Neuronal stem cell (in vitro differentiated cells): ENCODE results near the gene RNF181.
A peak's percentile ranks its signal among the peaks of the same experiment; 100 is the strongest.

Experiments used
- DNase-seq: peaks from one replicate; pipeline ENCODE4 v3.0.0-alpha.2; 2013; ENCODE audit warnings: low spot score
- H2AFZ ChIP-seq: one replicate; pipeline ENCODE4 v1.6.1; 2013; ENCODE audit warnings: mild to moderate bottlenecking, low read length, inconsistent platforms
- H2AK5ac ChIP-seq: 2 replicates; pipeline ENCODE4 v1.6.1; 2013; ENCODE audit warnings: low read depth, mild to moderate bottlenecking, inconsistent platforms, low read length, moderate library complexity, mixed read lengths
- H2BK120ac ChIP-seq: 2 replicates; pipeline ENCODE4 v1.6.1; 2013; ENCODE audit warnings: low read depth, mild to moderate bottlenecking, inconsistent platforms, low read length, moderate library complexity, mixed read lengths
- H2BK12ac ChIP-seq: one replicate; pipeline ENCODE4 v1.6.1; 2013; ENCODE audit warnings: low read length, inconsistent platforms
- H2BK15ac ChIP-seq: 2 replicates; pipeline ENCODE4 v1.6.1; 2013; ENCODE audit warnings: mild to moderate bottlenecking, low read length, inconsistent platforms, mixed read lengths
- H2BK5ac ChIP-seq: one replicate; pipeline ENCODE4 v1.6.1; 2013; ENCODE audit warnings: inconsistent platforms, mild to moderate bottlenecking, low read length, moderate library complexity
- H3K14ac ChIP-seq: one replicate; pipeline ENCODE4 v1.6.1; 2013; ENCODE audit warnings: low read length, inconsistent platforms
- H3K18ac ChIP-seq: 2 replicates; pipeline ENCODE4 v1.6.1; 2013; ENCODE audit warnings: low read length, inconsistent platforms
- H3K23ac ChIP-seq: 2 replicates; pipeline ENCODE4 v1.6.1; 2013; ENCODE audit warnings: low read depth, mild to moderate bottlenecking, mixed read lengths, low read length, inconsistent platforms; ENCODE audit not compliant: poor library complexity
- H3K27ac ChIP-seq: replicated peaks from 3 replicates; pipeline ENCODE4 v1.5.1; 2013; ENCODE audit warnings: low read length, inconsistent platforms
- H3K27me3 ChIP-seq, 3 experiments: 2 replicates each; pipeline ENCODE4 v1.6.1; 2013; ENCODE audit warnings: low read length in 3 of 3, mild to moderate bottlenecking in 2 of 3, inconsistent platforms in 1 of 3, low read depth in 1 of 3, mixed read lengths in 1 of 3, moderate library complexity in 1 of 3; ENCODE audit not compliant: control insufficient read depth in 3 of 3, insufficient read depth in 3 of 3
- H3K36me3 ChIP-seq, 2 donors: replicated peaks in 1 of 2; 2 replicates each; pipeline ENCODE4 v1.6.1; 2013; ENCODE audit warnings: low read length in 2 of 2; ENCODE audit not compliant: control insufficient read depth in 2 of 2, insufficient read depth in 2 of 2
- H3K4ac ChIP-seq: 2 replicates; pipeline ENCODE4 v1.6.1; 2013; ENCODE audit warnings: inconsistent platforms, mild to moderate bottlenecking, low read length, moderate library complexity
- H3K4me1 ChIP-seq, 2 donors: 1 replicate in 1 of 2; 2 replicates in 1 of 2; pipeline ENCODE4 v1.6.1; 2013; ENCODE audit warnings: low read length in 2 of 2, low read depth in 1 of 2; ENCODE audit not compliant: control insufficient read depth in 2 of 2, insufficient read depth in 1 of 2
- H3K4me2 ChIP-seq: one replicate; pipeline ENCODE4 v1.6.1; 2013; ENCODE audit warnings: mild to moderate bottlenecking, low read length, inconsistent platforms; ENCODE audit not compliant: insufficient read depth, poor library complexity, severe bottlenecking
- H3K4me3 ChIP-seq, 2 donors: 2 replicates each; pipeline ENCODE4 v1.5.1; 2013; ENCODE audit warnings: low read length in 2 of 2, mild to moderate bottlenecking in 2 of 2, inconsistent platforms in 1 of 2, moderate library complexity in 1 of 2
- H3K79me1 ChIP-seq: one replicate; pipeline ENCODE4 v1.6.1; 2013; ENCODE audit warnings: low read depth, mild to moderate bottlenecking, inconsistent platforms, low read length, moderate library complexity
- H3K9ac ChIP-seq: one replicate; pipeline ENCODE4 v1.6.1; 2013; ENCODE audit warnings: mild to moderate bottlenecking, low read depth, low read length, inconsistent platforms; ENCODE audit not compliant: poor library complexity
- H3K9me3 ChIP-seq, 2 donors: replicated peaks in 1 of 2; 2 replicates each; pipeline versions ENCODE3 to v1.6.1; 2013; ENCODE audit warnings: low read length in 2 of 2, mild to moderate bottlenecking in 2 of 2, inconsistent platforms in 1 of 2, low read depth in 1 of 2, mixed read lengths in 1 of 2, moderate library complexity in 1 of 2; ENCODE audit not compliant: control insufficient read depth in 2 of 2, insufficient read depth in 1 of 2
- H4K8ac ChIP-seq: one replicate; pipeline ENCODE4 v1.6.1; 2013; ENCODE audit warnings: low read depth, mild to moderate bottlenecking, inconsistent platforms, low read length, moderate library complexity
- H4K91ac ChIP-seq: one replicate; pipeline ENCODE4 v1.6.1; 2013; ENCODE audit warnings: low read length, low read depth, mild to moderate bottlenecking, inconsistent platforms; ENCODE audit not compliant: poor library complexity
- WGBS, 2 donors: extraction: QIAGEN DNeasy Blood & Tissue Kit; methylation state at CpG; one replicate each; pipeline ENCODE4 v1.1.7; 2013; ENCODE audit warnings: missing lambda C conversion rate in 2 of 2, mixed read lengths in 1 of 2; ENCODE audit not compliant: insufficient read length in 2 of 2, insufficient replicate concordance in 1 of 2; ENCODE audit errors: extremely low coverage in 2 of 2; 5-methylcytosine and 5-hydroxymethylcytosine counted together

RNF181 gene

GRCh38 chr2:85577063-85577385 lies 18.5 kb upstream of the RNF181 start:
- H3K4ac ChIP-seq = no peak overlapping the region
- H3K27ac ChIP-seq = no peak overlapping the region
- H2AK5ac ChIP-seq = no peak overlapping the region
- no peak overlapping the region for H2BK15ac ChIP-seq
- H3K36me3 ChIP-seq = no peaks in the 10 kb centered on the region
- H3K4me2 ChIP-seq = no peak overlapping the region
- WGBS, 2 donors = no CpG with 5 or more reads among the region's 3 CpGs
- DNase-seq = no peak
- H2BK5ac ChIP-seq = no peak overlapping the region
- no peak overlapping the region for H4K8ac ChIP-seq
- H3K9ac ChIP-seq = no peak overlapping the region
- H3K23ac ChIP-seq = no peak overlapping the region
- H2BK12ac ChIP-seq = no peak overlapping the region
- no peak overlapping the region for H3K14ac ChIP-seq
- peaks cover 0 to 6% (median 3%) of the 10 kb centered on the region in 3 experiments for H3K27me3 ChIP-seq
- H3K4me1 ChIP-seq = peaks cover 20 to 26% of the 10 kb centered on the region in 2 donors
- H2AFZ ChIP-seq = peak overlapping the region; percentile 93
- no peak overlapping the region for H4K91ac ChIP-seq
- H3K79me1 ChIP-seq = no peaks in the 10 kb centered on the region
- no peak overlapping the region for H2BK120ac ChIP-seq
- no peak overlapping the region for H3K4me3 ChIP-seq
- no peaks in the 10 kb centered on the region for H3K9me3 ChIP-seq
- H3K18ac ChIP-seq = no peak overlapping the region

GRCh38 chr2:85577386-85578242 lies 17.9 kb upstream of the RNF181 start, which contains the start of gene VAMP8:
TSS of gene VAMP8 (plus strand) at chr2:85577586. CDS start at chr2:85577647, 61 bp downstream.
- no peak for DNase-seq
- Histone ChIP-seq H4K8ac (no peak within 1 kb of the TSS), H3K18ac (peak within 1 kb of the TSS; percentile 76), H4K91ac (no peak within 1 kb of the TSS), H3K23ac (peak within 1 kb of the TSS; percentile 52), H2AK5ac (no peak within 1 kb of the TSS), H3K9me3 (no peaks in the 10 kb centered on the region), H3K9ac (no peak within 1 kb of the TSS), H3K4me1 (peaks cover 15 to 26% of the 10 kb centered on the region in 2 donors), H2BK5ac (no peak within 1 kb of the TSS), H3K27me3 (peaks cover 0 to 4% (median 2%) of the 10 kb centered on the region in 3 experiments), H3K4ac (no peak within 1 kb of the TSS), H2BK15ac (no peak within 1 kb of the TSS), H3K36me3 (no peaks in the 10 kb centered on the region), H3K4me2 (no peak within 1 kb of the TSS), H2BK120ac (no peak within 1 kb of the TSS), H3K27ac (no peak within 1 kb of the TSS), H2AFZ (peak within 1 kb of the TSS; percentile 93), H3K4me3 (no peak within 1 kb of the TSS), H3K14ac (no peak within 1 kb of the TSS), H2BK12ac (no peak within 1 kb of the TSS), H3K79me1 (no peaks in the 10 kb centered on the region)
- no CpG with 5 or more reads among the region's 19 CpGs for WGBS, 2 donors

DNA sequence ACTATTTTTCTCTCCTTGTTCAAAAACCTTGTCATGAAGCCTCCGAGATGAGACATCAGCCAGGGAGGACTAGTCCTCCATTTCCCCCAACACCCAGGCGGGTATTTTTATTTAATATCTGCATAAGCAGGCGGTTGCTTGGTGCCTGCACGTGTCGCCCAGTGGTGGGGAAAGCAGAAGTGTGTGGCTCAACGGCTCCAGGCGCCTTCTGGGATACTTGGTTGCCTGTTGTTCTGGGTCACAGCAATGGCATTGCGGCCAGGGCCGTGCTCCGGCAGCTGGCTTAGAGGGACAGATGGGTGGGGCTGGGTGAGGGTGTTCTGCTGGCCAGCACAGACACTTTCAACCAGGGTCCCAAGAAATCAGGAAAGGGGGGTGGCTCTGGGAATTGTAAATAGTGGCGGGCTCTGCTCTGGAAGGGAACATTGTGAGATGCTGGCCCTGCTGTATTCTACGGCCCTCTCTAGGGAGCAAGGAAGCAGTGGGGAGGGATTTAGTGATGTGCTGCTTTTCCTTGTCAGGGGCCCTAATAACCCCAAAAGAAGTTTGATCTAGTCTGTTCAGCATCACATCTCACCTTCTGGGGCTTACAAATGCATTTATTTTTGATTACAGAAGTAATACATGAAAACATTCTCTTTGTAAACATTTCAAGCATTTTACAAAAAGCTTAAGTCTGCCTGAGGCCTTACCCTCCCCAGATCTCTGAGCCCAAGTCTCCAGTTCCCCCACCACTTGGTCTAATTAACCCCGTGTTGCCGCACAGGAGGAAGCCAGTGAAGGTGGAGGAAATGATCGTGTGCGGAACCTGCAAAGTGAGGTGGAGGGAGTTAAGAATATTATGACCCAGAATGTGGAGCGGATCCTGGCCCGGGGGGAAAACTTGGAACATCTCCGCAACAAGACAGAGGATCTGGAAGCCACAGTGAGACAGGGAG lies 17.0 kb upstream of the RNF181 start:
- Histone ChIP-seq H3K4me2 (no peak overlapping the region), H4K8ac (no peak overlapping the region), H3K27ac (no peak overlapping the region), H2BK15ac (no peak overlapping the region), H3K14ac (no peak overlapping the region), H3K23ac (peak overlapping the region; percentile 46), H3K18ac (no peak overlapping the region), H3K4me3 (no peak overlapping the region), H3K9me3 (no peaks in the 10 kb centered on the region), H3K4ac (no peak overlapping the region), H2BK12ac (no peak overlapping the region), H2AFZ (peak overlapping the region; percentile 93), H3K4me1 (peaks cover 13 to 26% of the 10 kb centered on the region in 2 donors), H3K36me3 (no peaks in the 10 kb centered on the region), H3K79me1 (no peaks in the 10 kb centered on the region), H2BK5ac (no peak overlapping the region), H2AK5ac (no peak overlapping the region), H3K9ac (no peak overlapping the region), H3K27me3 (peaks cover 0 to 6% (median 0%) of the 10 kb centered on the region in 3 experiments), H4K91ac (no peak overlapping the region), H2BK120ac (no peak overlapping the region)
- no peak for DNase-seq
- WGBS, 2 donors = no CpG with 5 or more reads among the region's 19 CpGs
